PFSK-1 (cell line): ENCODE results near the gene CNTN5.

Source experiments
- FOXP2 ChIP-seq: optimal IDR thresholded peaks from 2 replicates; pipeline ENCODE3; 2011; ENCODE audit warnings: borderline replicate concordance, control low read depth, inconsistent platforms; ENCODE audit not compliant: insufficient read depth; ENCODE audit errors: extremely low read length, extremely low read depth
- POLR2AphosphoS5 ChIP-seq: IDR thresholded peaks from 2 replicates; pipeline ENCODE4 v1.6.1; 2012; ENCODE audit warnings: low read depth, mild to moderate bottlenecking, control low read depth, low read length, moderate library complexity
- REST ChIP-seq, 2 experiments: IDR thresholded peaks; 2 replicates each; pipeline versions ENCODE4 v1.6.1 to v1.8.0; 2011 to 2012; ENCODE audit warnings: low read depth in 2 of 2, low read length in 2 of 2, control low read depth in 1 of 2, inconsistent platforms in 1 of 2, mild to moderate bottlenecking in 1 of 2, moderate library complexity in 1 of 2; ENCODE audit not compliant: insufficient read depth in 1 of 2
- SIN3A ChIP-seq: IDR thresholded peaks from 2 replicates; pipeline ENCODE4 v1.6.1; 2012; ENCODE audit warnings: mild to moderate bottlenecking, low read length, moderate library complexity, borderline replicate concordance; ENCODE audit not compliant: insufficient read depth
- TAF1 ChIP-seq: IDR thresholded peaks from 2 replicates; pipeline ENCODE4 v1.6.1; 2012; ENCODE audit warnings: low read length, control low read depth, borderline replicate concordance; ENCODE audit not compliant: insufficient read depth

The CNTN5 gene

DNA sequence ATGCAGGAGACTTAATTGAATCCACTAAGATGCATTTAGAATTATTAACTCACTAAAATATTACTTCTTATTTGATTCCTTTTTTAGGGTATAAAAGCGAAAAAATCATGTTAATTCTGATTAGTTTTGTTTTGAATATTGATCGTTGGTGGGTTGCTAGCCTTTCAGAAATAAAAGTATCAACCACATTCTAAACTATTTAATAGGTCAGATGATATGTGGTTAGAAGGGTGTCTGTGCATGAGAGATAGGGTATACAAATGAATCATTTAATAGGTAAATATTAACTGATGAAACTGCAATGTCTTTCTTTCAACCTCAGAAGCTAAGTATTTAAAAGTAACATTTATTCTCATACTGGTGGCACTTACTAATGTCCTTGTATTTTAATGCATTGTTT lies 515.1 kb downstream of the CNTN5 start:
- TF ChIP-seq TAF1, result no peak
- TF ChIP-seq REST (IDR thresholded peaks at IDR 0.05; ENCODE audit: insufficient read depth in 1 of 2, low read depth in 2 of 2, low read length in 2 of 2), result no peak
- no peak for TF ChIP-seq FOXP2
- TF ChIP-seq SIN3A, result no peak

DNA sequence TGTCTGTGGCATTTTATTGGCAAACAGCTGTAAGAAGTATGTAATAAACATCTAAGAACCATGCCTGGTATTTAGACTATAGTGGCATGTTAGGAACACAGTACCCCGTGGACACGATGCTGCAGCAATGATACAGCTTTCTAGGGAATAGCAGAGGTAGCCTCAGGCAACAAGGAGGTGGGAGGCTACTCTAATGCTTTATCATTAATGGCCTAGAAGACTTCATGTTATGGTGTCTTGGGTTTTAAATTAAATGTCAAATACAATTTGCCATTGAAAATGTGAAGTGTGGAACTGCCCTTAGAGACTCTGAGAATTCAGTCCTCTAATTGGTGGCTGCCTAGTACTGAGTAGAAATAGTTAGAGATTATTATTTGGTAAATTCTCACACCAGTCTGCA lies 516.9 kb downstream of the CNTN5 start:
- TF ChIP-seq POLR2AphosphoS5 (no peak), REST (IDR thresholded peaks at IDR 0.05; ENCODE audit: insufficient read depth in 1 of 2, low read depth in 2 of 2, low read length in 2 of 2) (no peak), FOXP2 (no peak), SIN3A (no peak), TAF1 (no peak)

GRCh38 chr11:99545616-99546015 lies 524.9 kb downstream of the CNTN5 start:
- TF ChIP-seq TAF1, result no peak
- no peak for TF ChIP-seq REST (IDR thresholded peaks at IDR 0.05; ENCODE audit: insufficient read depth in 1 of 2, low read depth in 2 of 2, low read length in 2 of 2)
- TF ChIP-seq SIN3A, result no peak
- TF ChIP-seq FOXP2, result no peak
- no peak for TF ChIP-seq POLR2AphosphoS5

DNA sequence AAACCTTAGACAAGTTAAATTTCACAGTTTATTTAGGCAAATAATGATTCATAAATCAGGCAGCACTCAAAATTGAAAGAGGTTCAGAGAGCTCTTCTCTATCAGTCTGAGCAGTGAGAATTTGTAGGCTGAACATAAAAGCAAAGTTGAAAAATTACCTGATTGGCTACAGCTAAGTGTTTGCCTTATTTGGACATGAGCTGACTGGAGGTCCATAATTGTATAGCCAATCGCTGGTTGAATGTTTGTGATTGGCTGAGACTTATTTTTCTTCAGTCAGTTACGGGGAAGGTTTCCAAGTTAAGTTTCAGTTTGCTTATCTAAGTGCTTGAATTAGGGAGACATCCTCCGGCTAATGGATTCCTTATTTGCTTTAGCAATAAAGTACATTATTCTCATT lies 527.5 kb downstream of the CNTN5 start:
- TF ChIP-seq FOXP2 (no peak), POLR2AphosphoS5 (no peak), SIN3A (no peak), TAF1 (no peak), REST (IDR thresholded peaks at IDR 0.05; ENCODE audit: insufficient read depth in 1 of 2, low read depth in 2 of 2, low read length in 2 of 2) (no peak)
